Activated CD4-positive, alpha-beta T cell treated with anti-CD3 and anti-CD28 coated beads for 24 hours (primary cell): ENCODE data around the gene MT1H.
"Not testable (repeated sequence)": the region's sequence is repeated elsewhere in the genome, so short reads cannot be mapped to it uniquely, and the experiment has no call there.

Experiments used
- DNase-seq, 2 donors: peaks; one replicate each; pipeline ENCODE4 v3.0.0-alpha.2; 2020; ENCODE audit warnings: low read depth in 2 of 2

The MT1H gene

DNA sequence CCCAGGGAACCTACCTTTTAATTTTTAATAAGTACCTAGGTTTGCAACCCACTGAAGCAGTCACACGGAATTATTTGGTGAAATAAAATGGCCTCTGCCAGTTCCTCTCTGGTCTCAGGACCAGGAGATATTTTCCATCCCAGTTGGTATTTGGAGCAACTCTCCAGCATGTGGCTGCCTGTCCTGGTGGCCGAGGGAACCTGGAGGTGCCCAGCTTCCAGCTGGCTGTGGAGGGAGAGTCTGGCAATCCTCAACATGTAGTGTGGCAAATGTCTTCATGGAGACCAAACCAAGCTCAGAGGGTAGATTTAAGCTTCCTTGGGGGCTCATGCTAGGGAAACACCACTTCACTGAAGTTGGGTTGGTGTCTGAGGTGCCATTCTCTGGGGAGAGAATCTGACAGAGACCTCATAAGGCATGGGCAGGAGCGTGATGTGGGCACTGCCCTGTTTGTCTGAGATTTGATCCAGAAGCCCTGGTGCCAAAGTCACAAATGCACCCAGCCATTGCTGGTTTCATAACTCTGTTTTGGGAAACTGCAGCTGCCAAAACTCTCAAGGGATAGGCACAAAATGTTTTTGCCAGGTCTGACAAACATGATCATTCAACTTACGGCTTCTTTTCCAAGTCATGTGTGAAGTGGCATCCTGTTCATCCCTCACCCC is 15.4 kb downstream of the MT1H start:
- no peak for DNase-seq

DNA sequence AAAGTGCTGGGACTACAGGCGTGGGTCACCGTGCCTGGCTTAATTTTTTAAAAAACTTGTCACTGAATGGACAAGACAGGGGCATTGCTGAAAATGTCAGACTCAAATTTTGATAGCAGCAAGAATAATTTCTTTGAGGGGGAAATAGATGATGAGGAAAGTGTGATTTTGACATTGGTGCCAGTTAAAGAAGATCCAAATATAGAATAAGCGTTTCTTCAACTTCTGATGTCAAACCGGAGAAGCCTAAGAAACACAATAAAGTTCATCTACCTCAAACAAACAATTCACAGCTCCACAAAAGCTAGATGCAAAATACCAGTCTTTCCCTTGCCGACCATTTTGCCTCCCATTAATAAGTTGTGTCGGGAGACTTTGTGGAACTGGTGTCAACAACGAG is 17.1 kb downstream of the MT1H start:
- no peak for DNase-seq

DNA sequence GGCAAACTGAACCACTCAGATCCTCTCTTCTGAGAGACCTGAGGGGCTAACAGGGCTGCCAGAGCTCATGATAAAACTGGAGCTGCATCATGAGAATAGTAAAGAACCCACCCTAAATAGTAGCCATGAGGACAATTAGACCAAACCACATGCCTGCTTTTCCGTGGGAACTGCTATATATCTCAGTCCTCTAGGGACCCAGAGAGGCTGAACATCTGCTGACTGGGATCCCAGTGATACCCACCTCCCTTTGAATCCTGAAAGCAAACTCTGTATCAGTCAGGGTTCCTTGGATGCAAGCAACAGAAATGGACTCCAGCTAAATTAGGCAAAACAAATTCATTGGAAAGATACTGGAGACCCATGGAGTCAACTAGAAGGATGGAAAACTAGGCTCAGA is 19.1 kb downstream of the MT1H start:
- no peak for DNase-seq

DNA sequence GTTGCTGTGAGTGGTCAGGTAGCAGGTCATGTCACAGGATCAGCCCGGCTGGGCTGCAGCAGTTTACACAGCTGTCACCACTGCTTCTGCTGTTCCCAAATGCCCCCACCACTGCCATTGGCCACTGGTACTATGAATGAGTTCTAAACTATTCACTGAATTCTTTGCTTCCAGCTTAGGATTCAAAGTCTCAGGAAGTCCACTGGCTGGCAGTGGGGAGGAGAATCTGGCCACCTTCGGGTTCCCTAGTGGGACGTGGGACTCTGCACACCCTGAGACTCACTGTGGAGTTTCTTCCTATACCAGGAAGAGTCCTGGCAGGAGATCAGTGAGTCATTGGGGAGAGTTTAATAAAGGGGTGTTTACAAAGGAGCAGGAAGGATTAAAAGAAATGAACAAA is 19.6 kb downstream of the MT1H start:
- DNase-seq, result no peak

DNA sequence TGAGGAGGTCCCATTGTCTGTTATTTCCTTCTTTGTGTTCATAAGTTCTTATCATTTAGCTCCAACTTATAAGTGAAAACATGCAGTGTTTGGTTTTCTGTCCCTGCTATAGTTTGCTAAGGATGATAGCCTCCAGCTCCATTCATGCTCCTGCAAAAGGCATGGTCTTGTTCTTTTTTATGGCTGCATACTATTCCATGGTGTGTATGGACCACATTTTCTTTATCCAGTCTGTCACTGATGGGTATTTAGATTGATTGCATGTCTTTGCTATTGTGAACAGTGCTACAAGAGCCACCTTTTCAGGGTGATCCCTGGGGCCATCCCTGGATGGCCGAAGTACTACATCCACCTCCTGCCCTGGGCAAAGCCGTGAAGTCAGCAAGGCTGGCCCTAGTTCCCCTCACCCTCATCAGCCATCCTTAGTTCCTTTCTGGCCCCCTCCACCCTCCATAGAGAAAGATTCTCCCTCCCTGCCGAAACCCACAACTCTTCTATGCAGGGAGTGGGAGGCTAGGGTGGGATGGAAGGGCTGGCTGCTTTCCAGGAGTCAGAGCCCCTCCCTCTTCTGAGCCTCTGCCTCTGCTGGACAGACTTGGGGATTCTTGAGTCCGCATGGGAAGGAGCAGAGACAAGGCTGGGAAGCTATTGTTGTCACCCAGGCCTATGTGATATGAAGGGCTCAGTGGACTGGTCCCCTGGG is 21.0 kb downstream of the MT1H start:
- no peak for DNase-seq

DNA sequence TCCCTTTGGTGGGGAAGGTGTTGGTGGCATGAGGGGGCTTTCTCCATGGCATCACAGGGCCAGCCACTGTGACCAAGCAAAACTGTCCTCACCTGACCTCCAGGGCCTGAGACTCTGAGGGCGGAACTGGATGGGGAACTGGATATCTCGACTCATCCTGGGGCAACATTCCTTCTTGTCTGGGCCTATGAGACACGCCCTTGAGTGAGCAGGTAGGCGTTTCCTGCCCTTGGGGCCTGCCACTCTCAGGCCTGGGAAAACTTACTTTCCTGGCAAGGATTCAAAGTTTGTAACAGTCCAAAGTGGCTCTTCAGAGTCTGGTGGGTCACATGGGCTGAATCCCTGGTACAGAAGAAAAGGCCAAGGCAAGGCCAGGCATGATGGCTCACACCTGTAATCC is 22.3 kb downstream of the MT1H start:
- DNase-seq, result no peak

DNA sequence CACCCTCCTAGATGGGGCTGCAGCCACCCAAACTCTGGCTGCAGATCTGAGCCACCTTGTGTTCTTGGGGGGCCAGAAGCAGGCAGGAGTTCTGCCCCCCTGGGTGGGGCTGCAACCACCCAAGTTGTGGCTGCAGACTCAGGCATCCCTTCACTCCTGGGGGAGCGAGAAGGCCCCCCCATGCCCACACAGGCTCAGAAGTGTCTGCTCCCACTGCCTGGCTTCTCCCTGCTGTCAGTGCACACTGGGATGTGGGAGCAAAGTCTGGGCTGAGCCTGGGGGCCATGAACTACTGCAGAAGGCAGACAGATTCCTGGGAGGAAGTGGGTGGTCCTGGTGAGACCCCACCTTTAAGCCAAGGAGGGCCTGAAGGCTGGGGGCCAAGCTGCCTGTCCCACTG is 25.6 kb downstream of the MT1H start:
- DNase-seq, result no peak

DNA sequence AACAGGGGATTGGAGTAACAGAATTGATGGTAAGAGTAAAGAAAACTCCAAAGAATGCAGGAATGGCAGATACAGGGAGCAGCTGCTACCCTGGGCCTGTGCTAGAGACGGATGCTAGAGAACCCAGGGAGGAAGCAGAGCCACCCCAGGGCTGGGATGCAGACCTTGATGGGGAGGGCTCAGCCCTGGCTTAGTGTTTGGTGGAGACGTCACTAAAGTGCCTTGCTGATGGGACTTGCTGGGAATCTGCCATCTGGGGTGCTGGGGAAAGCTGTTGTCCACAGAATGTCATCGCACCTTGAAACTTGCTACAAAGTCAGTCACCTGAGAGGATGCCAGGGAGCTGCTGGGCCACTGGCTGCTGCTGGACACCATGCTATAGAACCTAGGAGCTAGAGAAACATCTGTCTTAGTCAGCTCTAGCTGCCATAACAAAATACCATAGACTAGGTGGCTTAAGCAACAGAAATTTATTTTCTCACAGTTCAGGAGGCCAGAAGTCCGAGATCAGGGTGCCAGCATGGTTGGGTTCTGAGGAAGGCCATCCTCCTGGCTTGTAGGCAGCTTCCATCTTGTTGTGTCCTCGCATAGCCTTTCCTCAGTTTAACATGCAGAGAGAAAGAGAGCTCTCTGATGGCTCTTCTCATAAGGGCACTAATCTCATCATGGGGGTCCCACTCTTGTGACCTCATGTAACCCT is 28.0 kb downstream of the MT1H start:
- no peak for DNase-seq

DNA sequence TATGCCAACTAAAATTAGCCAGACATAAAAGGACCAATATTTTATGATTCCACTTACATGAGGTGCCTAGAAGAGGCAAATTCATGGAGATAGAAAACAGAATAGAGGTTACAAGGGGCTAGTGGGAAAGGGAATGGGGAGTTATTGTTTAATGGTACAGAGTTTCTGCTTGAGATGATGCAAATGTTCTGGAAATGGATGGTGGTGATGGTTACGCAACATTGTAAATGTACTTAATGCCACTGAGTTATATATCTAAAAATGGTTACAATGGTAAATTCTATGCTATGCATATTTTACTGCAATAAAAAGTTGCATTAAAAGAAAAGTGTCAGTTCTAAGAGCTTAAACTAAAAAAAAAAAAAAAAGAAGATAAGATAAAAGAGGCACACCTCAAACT is 30.6 kb downstream of the MT1H start:
- DNase-seq, result no peak

DNA sequence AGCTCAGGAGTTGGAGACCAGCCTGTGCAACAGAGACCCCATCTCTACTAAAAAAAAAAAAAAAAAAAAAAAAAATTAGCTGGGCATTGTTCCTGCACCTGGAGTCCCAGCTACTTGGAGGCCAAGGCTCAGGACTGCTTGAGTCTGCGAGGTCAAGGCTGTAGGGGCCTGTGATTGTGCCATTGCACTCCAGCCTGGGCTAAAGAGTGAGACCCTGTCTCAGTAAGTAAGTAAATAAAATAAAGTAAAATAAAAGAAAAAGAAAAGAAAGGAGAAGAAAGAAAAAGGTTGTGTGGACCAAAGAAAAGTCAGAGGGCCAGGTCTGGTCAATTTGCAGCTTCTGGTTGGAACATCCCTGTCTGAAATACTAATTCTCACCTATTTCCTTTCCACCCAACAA is 31.0 kb downstream of the MT1H start:
- DNase-seq, result no peak

DNA sequence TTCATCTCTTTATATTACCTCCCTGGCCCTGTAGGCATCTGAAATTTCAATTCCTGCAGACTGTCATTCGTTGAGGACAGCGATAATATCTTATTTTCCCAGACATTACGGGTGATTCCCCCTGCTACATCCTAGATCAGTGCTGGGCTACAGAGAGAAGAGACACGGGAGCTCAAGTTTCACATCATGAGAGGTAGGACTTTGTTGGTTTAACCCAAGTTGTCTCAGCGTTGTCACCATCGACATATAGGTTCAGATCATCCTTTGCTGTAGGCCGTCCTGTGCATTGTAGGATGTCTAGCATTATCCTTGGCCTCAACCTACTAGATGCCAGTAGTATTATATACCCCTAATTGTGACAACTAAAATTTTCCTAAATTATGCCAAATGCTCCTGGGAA is 31.9 kb downstream of the MT1H start:
- no peak for DNase-seq

DNA sequence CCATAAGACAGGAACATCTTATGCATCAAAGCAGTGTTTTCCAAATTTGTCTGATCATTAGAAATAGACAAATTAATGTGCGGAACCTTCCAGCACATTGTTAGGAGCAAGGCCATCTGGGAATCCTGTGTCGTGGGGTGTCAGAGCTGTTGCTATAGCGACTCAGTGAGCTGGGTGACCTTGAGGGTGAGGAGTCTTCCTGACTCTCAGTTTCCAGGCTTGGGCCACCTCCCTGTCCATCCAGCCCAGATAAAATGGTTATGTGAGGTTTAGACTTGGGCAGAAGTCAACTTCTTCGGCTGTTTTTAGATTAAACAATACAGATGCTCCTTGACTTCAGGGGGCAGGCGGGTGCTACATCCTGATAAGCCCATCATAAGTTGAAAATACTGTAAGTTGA is 33.2 kb downstream of the MT1H start:
- no peak for DNase-seq

DNA sequence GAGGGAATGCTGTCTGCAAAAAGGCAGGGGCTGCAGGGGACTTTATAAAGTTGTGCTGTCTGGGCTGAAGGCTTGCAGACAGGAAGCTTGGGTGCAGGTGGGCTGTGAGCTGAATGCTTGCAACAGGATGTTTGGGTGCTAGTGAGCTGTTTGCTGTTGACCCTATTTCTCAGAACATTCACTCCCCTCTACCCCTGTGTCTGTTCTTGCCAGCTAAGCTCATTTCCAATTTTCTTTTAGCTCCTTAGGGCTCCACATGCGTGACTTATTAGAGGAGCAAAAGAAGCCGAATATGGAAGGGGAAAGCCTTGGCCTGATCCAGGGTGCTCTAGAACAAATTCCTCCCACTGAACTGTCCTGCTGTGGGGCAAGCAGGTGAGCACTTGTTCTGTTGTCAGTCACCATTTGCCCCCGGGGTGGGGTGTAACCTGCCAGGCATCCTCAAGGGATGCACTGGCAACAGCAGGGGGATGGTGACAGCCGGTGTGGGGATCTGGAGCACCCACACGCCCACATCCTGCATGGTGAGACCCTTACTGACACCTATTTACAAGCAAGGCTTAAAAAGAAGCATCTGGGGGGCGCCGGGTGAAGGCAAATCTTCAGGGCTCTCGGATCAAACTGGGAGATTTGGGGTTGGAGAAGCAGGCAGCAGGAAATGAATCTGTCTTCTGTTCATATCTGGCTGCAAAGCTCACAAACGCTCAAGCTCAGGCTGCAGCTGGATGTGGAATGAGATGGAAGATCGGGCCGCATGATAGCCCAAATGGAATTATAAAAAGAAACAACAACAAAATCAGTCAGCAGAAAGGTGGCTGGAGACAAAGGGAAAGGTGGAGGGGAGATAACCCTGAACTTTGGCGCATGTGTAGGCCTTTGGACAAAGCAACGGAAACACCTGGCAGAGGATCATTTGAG is 39.2 kb downstream of the MT1H start:
- no peak for DNase-seq

DNA sequence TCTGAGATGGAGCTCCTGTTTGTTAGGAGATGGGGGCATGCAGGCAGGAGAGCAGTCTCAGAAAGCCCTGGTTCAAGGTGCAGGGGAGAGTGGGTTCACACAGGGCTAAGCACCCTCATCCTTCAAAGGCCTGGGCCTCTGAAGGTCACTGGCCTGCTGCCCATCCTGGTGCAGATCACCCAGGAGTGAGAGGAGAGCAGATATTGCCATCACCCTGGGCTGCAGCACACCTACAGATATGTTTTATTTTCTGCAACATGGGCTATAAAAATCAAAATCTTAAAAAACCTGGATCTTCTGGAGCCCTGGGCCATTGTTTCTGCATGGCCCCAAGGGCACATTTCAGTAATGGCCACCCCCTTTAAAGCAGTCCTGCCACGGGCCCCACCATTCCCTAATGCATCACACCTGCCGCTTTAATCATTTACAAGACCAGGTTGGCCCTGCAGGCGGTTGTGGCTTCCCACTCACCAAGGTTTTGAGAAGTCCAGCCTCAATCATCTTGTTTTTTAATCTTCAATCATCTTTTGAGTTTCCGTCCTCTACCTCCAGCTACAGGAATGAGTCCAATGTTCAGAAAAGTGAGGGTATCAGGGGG is 39.9 kb downstream of the MT1H start:
- DNase-seq, result no peak

DNA sequence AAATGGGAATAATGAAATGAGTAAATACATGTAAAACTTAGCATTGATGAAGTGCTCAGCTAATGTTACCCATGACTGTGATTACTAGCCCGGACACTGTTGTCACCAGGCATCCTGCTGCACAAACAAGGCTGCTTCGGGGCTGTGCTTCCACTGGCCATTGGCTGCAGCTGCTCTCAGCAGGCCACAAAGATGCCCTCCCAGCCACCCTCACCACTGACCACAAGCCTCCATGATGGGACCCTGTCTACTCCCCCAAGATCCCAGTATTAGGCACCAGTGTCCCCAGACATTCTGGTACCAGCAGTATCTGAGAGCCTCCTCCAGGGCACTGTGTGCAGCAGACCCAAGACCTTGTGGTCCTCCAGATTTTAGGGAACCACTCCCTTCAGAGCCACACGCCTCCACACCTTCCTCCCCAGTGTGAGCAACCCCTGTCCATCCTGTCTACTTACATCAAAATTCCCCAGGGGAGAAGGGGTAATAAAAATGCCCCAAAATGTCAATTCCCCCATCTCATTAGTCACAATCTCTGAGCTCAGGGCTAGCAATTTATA is 40.6 kb downstream of the MT1H start:
- DNase-seq, result no peak

DNA sequence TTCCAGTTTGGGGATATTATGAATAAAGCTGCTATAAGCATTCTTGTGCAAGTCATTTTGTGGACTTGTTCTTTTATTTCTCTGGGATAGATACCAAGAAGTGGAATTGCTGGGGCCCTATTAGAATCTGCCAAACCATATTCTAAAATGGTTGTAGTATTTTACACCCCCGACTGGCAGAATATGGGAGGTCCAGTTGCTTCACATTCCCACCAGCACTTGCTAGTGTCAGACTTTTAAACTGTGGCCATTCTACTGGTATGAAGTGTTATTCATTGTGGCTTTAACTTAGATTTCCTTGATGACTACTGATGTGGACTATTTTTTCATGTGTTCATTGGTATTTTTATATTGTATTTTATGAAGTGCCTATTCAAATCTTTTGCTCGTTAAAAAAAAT is 42.2 kb downstream of the MT1H start:
- no peak for DNase-seq

DNA sequence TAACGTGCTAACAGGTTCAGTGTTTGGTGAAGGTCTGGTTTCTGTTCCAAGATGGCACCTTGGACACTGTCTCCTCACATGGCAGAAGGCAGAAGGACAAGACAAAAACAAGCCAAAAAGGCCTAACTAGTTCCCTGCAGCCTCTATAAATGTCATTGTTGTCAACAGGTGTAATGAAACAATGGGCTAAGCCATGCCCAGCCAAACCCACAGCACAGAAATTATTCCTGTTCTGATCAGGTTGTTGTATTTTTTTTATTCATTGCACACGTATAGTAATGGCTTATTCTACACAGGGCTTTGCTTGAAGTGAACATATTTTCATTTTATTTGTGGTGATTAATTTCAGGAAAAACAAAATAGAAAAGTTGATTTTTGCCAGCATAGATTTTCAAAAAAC is 44.2 kb downstream of the MT1H start:
- DNase-seq, result no peak

DNA sequence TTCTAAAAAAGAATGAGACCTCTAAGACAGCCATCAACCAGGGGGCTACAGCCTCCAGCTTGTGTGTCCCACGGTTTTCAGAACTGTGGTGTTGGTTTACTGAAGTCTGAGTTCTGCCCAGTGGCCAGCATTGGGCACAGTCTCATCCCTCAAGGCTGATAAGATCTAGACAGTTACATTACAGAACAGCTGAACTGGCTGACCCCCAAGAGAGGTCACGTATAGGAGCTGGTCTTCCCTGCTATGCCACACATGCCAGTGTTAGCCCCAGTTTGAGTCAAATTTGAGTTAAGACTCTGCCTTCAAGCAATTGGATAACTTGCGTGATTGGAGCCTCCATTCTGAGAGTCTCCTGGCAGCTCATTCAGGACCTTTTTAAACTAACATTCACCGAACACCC is 45.5 kb downstream of the MT1H start:
- DNase-seq, result no peak

DNA sequence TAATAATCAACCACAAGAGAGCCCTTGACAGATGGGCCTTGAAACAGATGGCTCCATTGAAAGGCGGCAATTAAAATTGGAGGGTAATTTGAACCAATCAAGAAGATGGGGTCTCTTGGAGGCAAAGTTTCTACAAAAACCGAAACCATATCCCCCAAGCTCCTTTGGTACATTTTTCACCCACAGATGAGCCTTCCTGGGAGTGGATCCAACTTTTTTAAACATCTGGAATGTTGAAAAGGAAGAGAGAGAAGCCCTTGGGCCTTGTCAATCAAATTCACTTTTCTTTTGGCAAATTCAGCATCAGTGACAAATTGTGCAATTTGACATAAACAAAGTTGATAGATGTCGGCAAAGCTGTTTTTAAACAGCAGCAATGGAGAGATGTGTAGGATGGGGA is 47.1 kb downstream of the MT1H start:
- DNase-seq, result no peak

DNA sequence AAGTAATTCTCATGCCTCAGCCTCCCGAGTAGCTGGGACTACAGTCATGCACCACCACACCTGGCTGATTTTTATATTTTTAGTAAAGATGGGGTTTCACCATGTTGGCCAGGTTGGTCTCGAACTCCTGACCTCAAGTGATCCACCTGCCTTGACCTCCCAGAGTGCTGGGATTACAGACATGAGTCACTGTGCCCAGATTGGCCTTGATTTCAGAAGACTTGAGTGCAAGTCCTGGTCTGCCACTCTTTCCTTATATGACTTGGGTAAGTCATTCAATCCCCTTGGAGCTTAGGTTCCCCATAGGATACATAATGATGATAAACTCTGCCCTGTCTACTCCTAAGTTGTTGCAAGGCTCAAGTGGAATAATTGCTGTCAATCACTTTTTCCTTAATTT is 47.9 kb downstream of the MT1H start:
- DNase-seq, result not testable (repeated sequence)
